ENCODE data around the gene ARPC1A. TPM values are rescaled to one million over a fixed set of nuclear protein-coding genes. Genes with fewer than 3 reads are reported as not detected.

The ARPC1A gene
- total and polyA plus RNA-seq, 2 of the 8 experiments (the other 6 are each of a cell fraction or from before 2014, with no cell fraction given): 123 to 155 TPM

GRCh38 chr7:99384523-99384922 is 58.8 kb downstream of the ARPC1A start (continued):
- TF ChIP-seq NANOG (IDR thresholded peaks at IDR 0.05; ENCODE audit: insufficient read depth, low read depth, low read length, poor library complexity, severe bottlenecking): no peak
- no peak for TF ChIP-seq TAF7 (optimal IDR thresholded peaks at IDR 0.05; ENCODE audit: borderline replicate concordance, low read depth, low read length)
- no peak for TF ChIP-seq BCL11A (IDR thresholded peaks at IDR 0.05; ENCODE audit: low read depth in 2 of 2, low read length in 2 of 2)
- no peak for TF ChIP-seq EGR1 (IDR thresholded peaks at IDR 0.05; ENCODE audit: borderline replicate concordance, low read depth, low read length)
- TF ChIP-seq SIRT6 (IDR thresholded peaks at IDR 0.05; ENCODE audit: low read length): no peak
